HG03064 (cell line): Measurements from ENCODE around the gene HABP4.

ENCODE experiments used
- ATAC-seq: cut with Tn5 transposase; IDR thresholded peaks from one replicate; pipeline ENCODE4 v1.9.1; 2021; ENCODE audit warnings: low read depth; ENCODE audit not compliant: unreplicated experiment

Gene HABP4

DNA sequence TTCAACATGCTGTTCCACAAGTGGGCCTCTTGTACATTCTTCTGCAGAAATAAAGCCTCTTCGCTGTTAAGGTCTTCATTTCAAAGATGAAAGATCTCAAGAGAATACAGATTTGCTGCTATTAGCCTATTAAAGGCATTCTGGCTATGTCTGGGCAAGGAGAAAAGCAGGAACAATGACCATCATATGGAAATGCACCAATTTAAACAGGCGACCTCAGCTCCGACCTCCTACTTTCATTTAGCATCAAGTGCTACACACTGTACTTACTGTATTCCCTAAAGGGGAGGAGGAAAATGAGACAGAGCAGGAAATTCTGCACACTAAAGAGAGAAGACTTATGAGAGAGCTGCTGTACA, 64.8 kb downstream of the HABP4 start:
- ATAC-seq = no peak

DNA sequence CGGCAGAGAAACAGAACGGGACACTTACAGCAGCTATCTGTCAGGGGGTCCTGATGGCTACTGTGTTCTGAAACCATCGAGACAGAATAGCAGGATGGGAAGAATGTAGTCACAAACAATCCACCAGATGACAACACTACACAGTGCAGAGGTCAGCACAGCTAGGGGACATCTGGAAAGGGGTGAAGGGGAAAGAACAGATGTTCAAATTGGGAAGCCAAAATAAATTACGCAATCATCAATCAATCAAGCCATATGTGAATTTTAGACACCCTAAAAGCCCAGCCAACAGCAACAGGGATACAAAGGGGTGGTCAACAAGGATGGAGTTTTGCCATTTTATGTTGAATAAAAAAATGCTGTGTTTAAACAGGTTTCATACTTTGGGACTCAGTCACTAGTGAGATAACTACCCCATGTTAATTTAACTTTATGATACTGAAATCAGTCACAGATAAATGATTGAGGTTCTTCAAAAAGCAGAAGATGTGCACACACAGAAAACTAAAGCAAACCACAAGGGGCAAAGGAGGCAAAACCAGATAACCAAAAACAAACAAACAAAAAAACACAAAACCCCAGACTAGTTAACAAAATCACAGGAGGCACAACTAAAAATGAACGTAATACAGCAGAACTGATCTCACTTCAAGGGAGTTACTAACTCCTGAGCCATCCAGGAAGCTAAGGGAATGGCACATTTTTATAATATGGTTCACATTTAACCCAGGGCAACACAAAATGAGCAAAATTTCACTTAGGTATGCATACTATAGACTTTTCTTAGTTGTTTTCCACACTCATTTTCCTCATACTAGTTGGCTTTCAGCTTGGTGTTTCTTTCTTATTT, 65.9 kb downstream of the HABP4 start:
- ATAC-seq = no peak

DNA sequence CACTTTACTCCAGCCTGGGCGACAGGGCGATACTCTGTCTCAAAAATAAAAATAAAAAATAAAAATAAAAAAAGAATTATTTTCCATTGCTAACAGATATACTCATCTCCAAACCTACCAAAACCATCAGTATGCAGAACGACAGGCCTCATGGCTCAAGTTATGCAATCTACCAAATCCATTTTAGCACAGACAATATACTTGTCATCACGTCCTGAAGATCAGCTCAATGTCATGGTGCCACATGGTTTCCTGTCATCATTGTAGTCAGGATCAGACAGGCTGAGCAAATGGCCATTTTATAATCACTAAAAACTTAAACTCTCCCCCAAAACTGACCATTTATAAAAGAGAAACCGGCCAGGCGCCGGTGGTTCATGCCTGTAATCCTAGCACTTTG, 69.1 kb downstream of the HABP4 start:
- no peak for ATAC-seq

DNA sequence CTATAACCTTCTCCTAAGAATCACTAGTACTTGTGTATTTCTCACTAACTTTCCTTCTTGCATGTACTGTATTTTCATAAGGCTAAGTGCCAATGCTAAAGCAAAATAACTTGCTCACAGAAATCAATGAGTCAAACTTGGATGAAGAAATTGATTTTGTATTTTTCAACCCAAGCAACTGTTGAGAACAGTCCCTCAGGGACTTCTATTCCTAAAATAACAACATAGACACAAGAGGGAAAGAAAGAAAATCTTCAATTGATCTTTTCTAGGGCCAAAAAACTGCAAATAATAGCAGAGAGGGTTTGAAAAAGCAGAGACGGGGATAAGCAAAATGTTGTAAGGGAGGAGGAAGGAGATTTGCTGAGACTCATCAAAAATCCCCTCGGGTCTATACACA, 69.8 kb downstream of the HABP4 start:
- no peak for ATAC-seq

DNA sequence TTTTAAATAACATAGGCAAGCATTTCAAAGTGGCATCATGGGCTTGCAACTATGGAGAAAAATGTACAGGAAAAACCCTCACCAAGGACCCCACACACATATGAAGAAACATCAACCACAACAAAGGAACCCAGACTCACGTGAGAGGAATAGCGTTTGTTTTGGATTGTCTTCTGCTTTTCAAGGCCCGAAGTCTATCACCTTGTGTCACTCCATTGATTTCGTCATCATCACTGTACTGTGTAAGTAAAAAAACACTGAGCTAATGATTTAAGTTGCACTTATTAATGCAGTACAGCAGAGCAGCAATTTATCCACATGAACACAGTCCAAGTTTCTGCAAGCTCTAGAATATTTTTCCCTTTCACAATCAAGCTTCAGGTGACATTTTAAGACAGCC, 72.4 kb downstream of the HABP4 start:
- no peak for ATAC-seq

DNA sequence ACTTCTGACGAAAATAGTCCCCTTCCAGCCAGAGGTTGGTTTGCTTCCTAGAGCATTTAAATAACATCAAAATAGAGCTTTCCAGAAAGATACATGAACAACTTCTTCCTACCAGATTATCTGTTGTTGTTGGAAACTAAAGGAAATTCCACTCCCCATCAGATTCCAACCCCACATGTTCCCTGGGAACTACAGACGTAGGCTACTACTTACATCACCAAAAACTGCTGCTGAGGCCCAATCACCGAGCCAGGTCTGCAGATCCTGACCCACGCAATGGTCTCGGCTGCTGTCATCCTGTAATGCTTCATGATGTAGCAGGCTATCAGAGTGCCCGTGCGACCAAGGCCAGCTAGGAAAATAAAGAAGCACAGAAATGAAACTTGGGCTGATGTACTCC, 73.4 kb downstream of the HABP4 start:
- ATAC-seq = no peak

DNA sequence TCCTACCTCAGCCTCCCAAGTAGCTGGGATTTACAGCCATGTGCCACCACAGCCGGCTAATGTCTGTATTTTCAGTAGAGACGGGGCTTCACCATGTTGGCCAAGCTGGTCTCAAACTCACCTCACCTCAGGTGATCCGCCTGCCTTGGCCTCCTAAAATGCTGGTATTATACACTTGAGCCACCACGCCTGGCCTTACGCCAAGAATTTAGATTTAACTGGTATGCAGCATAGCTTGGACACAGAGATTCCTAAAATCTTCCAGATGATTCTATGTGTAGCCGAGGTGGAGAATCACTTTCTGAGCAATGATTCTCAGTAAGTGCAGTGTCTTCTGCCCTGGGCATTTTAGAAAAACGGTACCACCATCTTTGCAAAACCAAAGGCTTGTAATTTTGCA, 74.1 kb downstream of the HABP4 start:
- no peak for ATAC-seq

DNA sequence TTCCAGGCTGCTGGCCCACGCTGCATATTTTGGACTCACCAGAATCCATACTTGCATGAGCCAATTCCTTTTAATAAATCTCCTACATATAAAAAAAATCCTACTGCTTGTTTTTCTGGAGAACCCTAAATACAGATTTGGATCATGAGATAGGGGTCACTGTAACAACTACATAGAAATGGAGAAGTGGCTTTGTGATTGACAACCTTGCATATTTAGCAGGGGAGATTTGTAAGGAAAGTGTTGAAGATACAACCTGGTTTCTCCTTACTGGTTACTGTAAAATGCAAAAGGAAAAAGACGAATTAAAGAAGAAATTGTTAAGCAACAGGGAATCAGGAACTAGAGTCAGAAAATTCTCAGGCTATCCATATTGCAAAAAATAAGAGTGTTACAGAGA, 74.8 kb downstream of the HABP4 start:
- ATAC-seq = no peak

DNA sequence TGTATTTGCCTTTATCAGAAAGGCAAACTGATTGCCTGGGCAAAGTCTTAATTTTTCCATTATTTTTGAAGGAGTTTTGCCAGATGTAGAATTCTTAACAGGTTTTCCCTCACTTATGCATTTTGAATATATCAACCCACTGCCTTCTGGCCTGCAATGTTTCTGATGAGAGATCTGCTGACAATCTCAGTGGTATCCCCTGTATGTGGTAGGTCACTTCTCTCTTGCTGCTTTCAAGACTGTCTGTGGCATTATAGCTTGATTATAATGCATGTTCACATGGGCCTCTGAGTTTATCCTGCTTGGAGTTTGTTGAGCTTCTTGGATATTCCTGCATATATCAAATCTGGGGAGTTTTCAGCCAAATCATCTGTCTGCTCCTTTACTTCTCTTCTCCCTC, 82.2 kb downstream of the HABP4 start:
- no peak for ATAC-seq

DNA sequence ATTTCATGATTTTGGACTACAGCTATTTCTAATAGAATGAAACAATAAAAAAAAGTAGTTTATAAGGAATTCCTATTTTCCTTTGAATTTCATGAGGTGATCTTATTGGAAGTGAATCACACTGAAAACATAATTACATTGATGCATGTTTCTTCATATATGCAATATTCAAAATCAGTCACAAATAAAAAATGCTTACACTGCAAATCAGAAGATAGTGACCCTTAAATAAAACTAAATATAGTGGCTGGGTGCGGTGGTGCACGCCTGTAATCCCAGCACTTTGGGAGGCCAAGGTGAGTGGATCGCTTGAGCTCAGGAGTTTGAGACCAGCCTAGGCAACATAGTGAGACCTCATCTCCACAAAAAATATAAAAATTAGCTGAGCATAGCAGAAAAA, 90.1 kb downstream of the HABP4 start:
- no peak for ATAC-seq
